Gastrocnemius medialis (tissue), 4 donors: ENCODE data around the gene DOCK7. TPM values are rescaled to one million over a fixed set of nuclear protein-coding genes. Genes with fewer than 3 reads are reported as not detected.

ENCODE experiments used
- ATAC-seq, 2 donors: fragments of 150-250 bp; one replicate each; pipeline ENCODE4 v1.9.1; 2016
- DNase-seq, 2 donors: peaks; one replicate each; pipeline ENCODE4 v3.0.0-alpha.2; 2019
- H3K27ac ChIP-seq, 4 donors: fragments of 200-600 bp; sonication (generic); 1 replicate in 1 of 4; 2 replicates in 3 of 4; pipeline ENCODE4 v1.5.1; 2016 to 2018; ENCODE audit warnings: mild to moderate bottlenecking in 2 of 4, moderate library complexity in 1 of 4
- H3K27me3 ChIP-seq, 3 donors: fragments of 200-600 bp; sonication (generic) in 2 of 3; 1 replicate in 1 of 3; 2 replicates in 2 of 3; pipeline versions ENCODE4 v1.5.1 to v1.6.0; 2016 to 2019; ENCODE audit warnings: mild to moderate bottlenecking in 1 of 3, moderate library complexity in 1 of 3
- H3K36me3 ChIP-seq, 2 donors: fragments of 200-600 bp; sonication (generic) in 1 of 2; one replicate each; pipeline ENCODE4 v1.5.1; 2017 to 2018
- H3K4me1 ChIP-seq, 2 donors: fragments of 200-600 bp; sonication (generic) in 1 of 2; one replicate each; pipeline ENCODE4 v1.5.1; 2016 to 2017; ENCODE audit warnings: mild to moderate bottlenecking in 2 of 2
- H3K4me3 ChIP-seq, 4 donors: fragments of 200-600 bp; sonication (generic) in 3 of 4; 1 replicate in 1 of 4; 2 replicates in 3 of 4; pipeline ENCODE4 v1.5.1; 2016 to 2019; ENCODE audit warnings: mild to moderate bottlenecking in 2 of 4
- H3K9me3 ChIP-seq, 3 donors: fragments of 200-600 bp; sonication (generic) in 2 of 3; 1 replicate in 1 of 3; 2 replicates in 2 of 3; pipeline ENCODE4 v1.5.1; 2016 to 2019
- CTCF ChIP-seq, 5 experiments: fragments of 450-650 bp in 3 of 5; fragments of 200-600 bp in 2 of 5; sonication (generic) in 2 of 5; IDR thresholded peaks in 4 of 5; conservative IDR thresholded peaks in 1 of 5; 1 replicate in 4 of 5; 2 replicates in 1 of 5; pipeline ENCODE4 v1.5.1; 2016 to 2019; ENCODE audit warnings: antibody characterized with exemption in 5 of 5, mild to moderate bottlenecking in 3 of 5, moderate library complexity in 3 of 5
- POLR2A ChIP-seq, 2 donors: fragments of 450-650 bp; IDR thresholded peaks; one replicate each; pipeline ENCODE4 v1.6.1; 2017; ENCODE audit warnings: antibody characterized with exemption in 2 of 2, mild to moderate bottlenecking in 2 of 2, moderate library complexity in 2 of 2
- in situ Hi-C, 4 donors: fragments of 200-750 bp; cut with MboI; loops; one replicate each; pipeline versions ENCODE4 v1.15.0 to v1.8.0; 2017; ENCODE audit warnings: low sequenced_read_pairs in 4 of 4
- intact Hi-C: fragments of 100-400 bp; cut with DNase I; formaldehyde crosslinking; loops from one replicate; pipeline ENCODE4 v1.15.1; 2023; ENCODE audit warnings: low total_unique reads
- total RNA-seq, 4 donors: library from RNA; depleted of rRNA; stranded (reverse); fragments of >200 nt; gene quantifications; one replicate each; pipeline versions ENCODE4 v1.1.0 to v1.2.3, GENCODE V29; 2016

The DOCK7 gene
- total RNA-seq, 4 donors from 2014 or later, result 7.9 to 14.7 (median 10.9) TPM

DNA sequence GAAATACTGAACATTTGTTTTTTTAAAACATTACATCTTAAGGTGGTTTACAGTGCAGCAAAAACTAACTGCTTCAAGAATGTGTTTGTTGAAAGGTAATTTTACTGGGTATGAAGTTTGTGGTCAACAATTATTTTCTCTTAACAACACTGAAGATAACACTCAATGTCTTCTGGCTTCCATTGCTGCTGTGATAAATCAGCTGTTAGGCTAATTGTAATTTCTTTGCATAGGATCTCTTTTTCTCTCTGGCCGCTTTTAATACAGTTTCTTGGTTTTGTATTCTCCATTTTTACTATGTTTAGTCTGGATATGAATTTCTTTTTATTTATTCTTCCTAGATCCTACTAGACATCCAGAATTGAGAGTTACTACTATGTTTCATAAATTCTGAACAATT, 44.9 kb downstream of the DOCK7 start:
- Histone ChIP-seq H3K9me3 (no peaks in the 10 kb centered on the region), H3K27me3 (no peaks in the 10 kb centered on the region), H3K27ac (no peak overlapping the region), H3K36me3 (peaks cover 0 to 5% of the 10 kb centered on the region in 2 donors), H3K4me3 (no peak overlapping the region), H3K4me1 (no peaks in the 10 kb centered on the region)
- DNase-seq (no peak), ATAC-seq (no peak)
- no peak for TF ChIP-seq POLR2A (IDR thresholded peaks at IDR 0.05)
- TF ChIP-seq CTCF (IDR thresholded peaks at IDR 0.05 in 4 of 5, conservative IDR thresholded peaks at IDR 0.05 in 1 of 5), result no peak
- intact Hi-C loops, result no loop called here
- in situ Hi-C loops, result no loop called here

DNA sequence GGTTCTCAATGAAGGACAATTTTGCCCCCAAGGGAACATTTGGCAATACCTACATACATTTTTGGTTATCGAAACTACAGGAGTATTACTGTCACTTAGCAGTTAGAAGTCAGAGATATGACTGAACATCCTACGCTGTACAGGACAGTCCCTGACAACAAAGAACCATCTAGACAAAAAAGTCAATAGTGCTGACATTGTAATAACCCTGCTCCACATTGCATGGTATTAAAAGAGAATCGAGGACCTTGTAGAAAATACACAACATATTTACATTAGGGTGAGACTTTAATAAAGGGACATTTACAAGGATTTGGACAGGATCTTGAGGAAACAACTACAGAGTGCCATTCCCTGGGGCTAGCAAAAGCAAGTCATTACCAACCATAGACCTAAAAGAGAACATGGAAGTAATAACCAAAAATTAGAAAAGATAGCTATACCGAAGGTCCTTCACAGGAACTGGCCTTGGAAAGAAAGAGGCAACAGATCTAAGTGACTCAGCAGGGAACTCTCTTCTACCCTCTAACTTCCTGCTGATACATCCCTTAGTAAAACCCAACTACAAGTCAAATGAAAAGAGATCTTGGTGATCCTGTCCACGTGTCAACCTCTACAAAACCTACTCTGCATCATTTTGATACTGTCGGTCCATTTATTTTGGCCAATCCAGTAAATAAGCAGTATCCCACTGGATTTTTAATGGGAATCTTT, 50.6 kb downstream of the DOCK7 start:
- in situ Hi-C loops (no loop called here), intact Hi-C loops (no loop called here)
- TF ChIP-seq CTCF (IDR thresholded peaks at IDR 0.05 in 4 of 5, conservative IDR thresholded peaks at IDR 0.05 in 1 of 5), result no peak
- no peak for TF ChIP-seq POLR2A (IDR thresholded peaks at IDR 0.05)
- H3K9me3 ChIP-seq, result no peaks in the 10 kb centered on the region
- no peaks in the 10 kb centered on the region for H3K27me3 ChIP-seq
- ATAC-seq, result no peak
- H3K36me3 ChIP-seq, result peaks cover 0 to 14% of the 10 kb centered on the region in 2 donors
- H3K4me1 ChIP-seq, result no peaks in the 10 kb centered on the region
- DNase-seq, result no peak
- no peak overlapping the region for H3K4me3 ChIP-seq
- no peak overlapping the region for H3K27ac ChIP-seq

DNA sequence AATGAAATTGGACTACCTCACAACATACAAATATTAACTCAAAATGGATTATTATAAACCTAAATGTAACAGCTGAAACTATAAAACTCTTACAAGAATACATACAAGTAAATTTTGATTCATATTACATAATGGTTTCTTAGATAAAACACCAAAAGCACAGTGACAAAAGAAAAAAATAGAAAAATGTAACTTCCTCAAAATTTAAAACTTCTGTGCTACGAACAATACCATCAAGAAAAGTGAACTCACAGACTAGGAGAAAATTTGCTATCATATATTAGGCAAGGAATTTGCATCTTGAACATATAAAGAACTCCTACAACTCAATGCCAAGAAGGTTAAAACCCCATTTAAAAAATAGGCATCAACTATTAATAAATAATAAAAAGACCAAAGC, 59.7 kb downstream of the DOCK7 start:
- Histone ChIP-seq H3K27me3 (no peaks in the 10 kb centered on the region), H3K27ac (no peak overlapping the region), H3K9me3 (no peaks in the 10 kb centered on the region), H3K36me3 (peaks cover 0 to 22% of the 10 kb centered on the region in 2 donors), H3K4me3 (no peak overlapping the region), H3K4me1 (no peaks in the 10 kb centered on the region)
- no peak for TF ChIP-seq CTCF (IDR thresholded peaks at IDR 0.05 in 4 of 5, conservative IDR thresholded peaks at IDR 0.05 in 1 of 5)
- no peak for TF ChIP-seq POLR2A (IDR thresholded peaks at IDR 0.05)
- in situ Hi-C loops, result no loop called here
- ATAC-seq (no peak), DNase-seq (no peak)
- intact Hi-C loops, result no loop called here

GRCh38 chr1:62625415-62625814, 62.8 kb downstream of the DOCK7 start:
- Histone ChIP-seq H3K36me3 (peaks cover 0 to 6% of the 10 kb centered on the region in 2 donors), H3K27ac (no peak overlapping the region), H3K4me1 (no peaks in the 10 kb centered on the region), H3K9me3 (no peaks in the 10 kb centered on the region), H3K4me3 (no peak overlapping the region), H3K27me3 (no peaks in the 10 kb centered on the region)
- TF ChIP-seq CTCF (IDR thresholded peaks at IDR 0.05 in 4 of 5, conservative IDR thresholded peaks at IDR 0.05 in 1 of 5) (no peak), POLR2A (IDR thresholded peaks at IDR 0.05) (no peak)
- intact Hi-C loops (no loop called here), in situ Hi-C loops (no loop called here)
- no peak for DNase-seq
- ATAC-seq, result no peak

DNA sequence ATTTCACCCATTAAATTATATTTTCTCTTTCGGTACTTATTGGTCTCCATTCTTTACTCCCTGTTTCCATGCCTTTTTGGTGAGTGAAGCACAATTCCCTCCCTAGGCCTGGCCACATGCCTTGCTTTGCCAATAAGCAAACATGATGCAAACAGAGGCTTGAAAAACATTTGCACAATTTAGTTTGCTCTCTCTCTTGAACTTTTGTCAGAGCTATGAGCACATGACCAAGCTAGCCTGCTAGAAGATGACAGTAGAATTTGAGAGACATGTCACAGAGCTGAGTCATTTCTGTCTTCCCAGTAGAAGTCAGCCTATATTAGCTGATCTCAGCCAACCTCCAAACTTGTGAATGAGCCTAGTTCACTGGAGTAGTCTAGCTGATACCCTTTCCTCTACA, 66.3 kb downstream of the DOCK7 start:
- intact Hi-C loops, result no loop called here
- H3K27ac ChIP-seq, result no peak overlapping the region
- no peaks in the 10 kb centered on the region for H3K4me1 ChIP-seq
- no peak for TF ChIP-seq POLR2A (IDR thresholded peaks at IDR 0.05)
- no peak for TF ChIP-seq CTCF (IDR thresholded peaks at IDR 0.05 in 4 of 5, conservative IDR thresholded peaks at IDR 0.05 in 1 of 5)
- DNase-seq (no peak), ATAC-seq (peak in 1 of 2 donors; percentile 80)
- in situ Hi-C loops, result no loop called here
- H3K9me3 ChIP-seq, result no peaks in the 10 kb centered on the region
- H3K27me3 ChIP-seq, result no peaks in the 10 kb centered on the region
- peaks cover 0 to 6% of the 10 kb centered on the region in 2 donors for H3K36me3 ChIP-seq
- H3K4me3 ChIP-seq, result no peak overlapping the region
